ENCODE results near the gene SERPINB7. TPM values are rescaled to one million over a fixed set of nuclear protein-coding genes. Genes with fewer than 3 reads are reported as not detected.

SERPINB7 gene
- total RNA-seq, 1 donor from 2014 or later = not detected

GRCh38 chr18:63795606-63796005, 20.4 kb downstream of the SERPINB7 start:
- Mint-ChIP-seq H3K4me3 (ENCODE audit: unreplicated experiment) (no peak overlapping the region), H3K27me3 (ENCODE audit: unreplicated experiment) (no peaks in the 10 kb centered on the region), H3K27ac (ENCODE audit: unreplicated experiment) (no peak overlapping the region), H3K4me1 (ENCODE audit: low read depth, unreplicated experiment) (no peaks in the 10 kb centered on the region), H3K36me3 (ENCODE audit: unreplicated experiment) (no peaks in the 10 kb centered on the region), H3K9me3 (ENCODE audit: unreplicated experiment) (no peaks in the 10 kb centered on the region)
- no peak for DNase-seq
- TF ChIP-seq CTCF (IDR thresholded peaks at IDR 0.05; ENCODE audit: partially characterized antibody, unreplicated experiment) = no peak

GRCh38 chr18:63799189-63799588, 24.0 kb downstream of the SERPINB7 start:
- no peaks in the 10 kb centered on the region for H3K4me1 Mint-ChIP-seq (ENCODE audit: low read depth, unreplicated experiment)

DNA sequence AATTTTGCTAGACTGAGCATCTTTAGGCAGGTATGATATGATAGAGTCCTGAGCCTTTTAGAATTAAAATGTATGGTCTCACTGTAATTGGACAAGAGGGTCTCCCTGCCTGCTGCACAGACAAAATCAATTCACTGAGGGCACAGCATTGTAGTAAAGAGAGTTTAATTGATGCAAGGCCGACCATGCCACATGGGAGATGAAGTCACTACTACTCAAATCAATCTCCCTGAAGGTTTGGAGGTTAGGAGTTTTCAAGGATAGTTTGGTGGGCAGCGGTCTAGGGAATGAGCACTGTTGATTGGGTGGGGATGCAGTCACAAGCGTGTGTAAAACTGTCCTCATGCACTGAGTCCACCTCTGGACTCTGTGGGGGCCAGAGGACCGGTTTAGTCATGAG, 26.1 kb downstream of the SERPINB7 start:
- no peak overlapping the region for H3K27ac Mint-ChIP-seq (ENCODE audit: unreplicated experiment)
- no peak overlapping the region for H3K4me3 Mint-ChIP-seq (ENCODE audit: unreplicated experiment)
- TF ChIP-seq CTCF (IDR thresholded peaks at IDR 0.05; ENCODE audit: partially characterized antibody, unreplicated experiment) = no peak
- H3K4me1 Mint-ChIP-seq (ENCODE audit: low read depth, unreplicated experiment) = no peaks in the 10 kb centered on the region
- no peak for DNase-seq
- H3K27me3 Mint-ChIP-seq (ENCODE audit: unreplicated experiment) = no peaks in the 10 kb centered on the region
- no peaks in the 10 kb centered on the region for H3K36me3 Mint-ChIP-seq (ENCODE audit: unreplicated experiment)
- H3K9me3 Mint-ChIP-seq (ENCODE audit: unreplicated experiment) = no peaks in the 10 kb centered on the region

More at GRCh38 chr18:63799189-63799588, 24.0 kb downstream of the SERPINB7 start:
- H3K4me3 Mint-ChIP-seq (ENCODE audit: unreplicated experiment) = no peak overlapping the region
- no peak for DNase-seq
- H3K36me3 Mint-ChIP-seq (ENCODE audit: unreplicated experiment) = no peaks in the 10 kb centered on the region
- TF ChIP-seq CTCF (IDR thresholded peaks at IDR 0.05; ENCODE audit: partially characterized antibody, unreplicated experiment) = no peak
- H3K27ac Mint-ChIP-seq (ENCODE audit: unreplicated experiment) = no peak overlapping the region
- H3K9me3 Mint-ChIP-seq (ENCODE audit: unreplicated experiment) = no peaks in the 10 kb centered on the region
- H3K27me3 Mint-ChIP-seq (ENCODE audit: unreplicated experiment) = no peaks in the 10 kb centered on the region

- Mint-ChIP-seq H3K9me3 (ENCODE audit: unreplicated experiment) (no peaks in the 10 kb centered on the region), H3K4me3 (ENCODE audit: unreplicated experiment) (no peak overlapping the region), H3K4me1 (ENCODE audit: low read depth, unreplicated experiment) (no peaks in the 10 kb centered on the region), H3K27me3 (ENCODE audit: unreplicated experiment) (no peaks in the 10 kb centered on the region), H3K27ac (ENCODE audit: unreplicated experiment) (no peak overlapping the region), H3K36me3 (ENCODE audit: unreplicated experiment) (no peaks in the 10 kb centered on the region)
- TF ChIP-seq CTCF (IDR thresholded peaks at IDR 0.05; ENCODE audit: partially characterized antibody, unreplicated experiment) = no peak
- DNase-seq = no peak
Observed at GRCh38 chr18:63808125-63808524, 32.9 kb downstream of the SERPINB7 start.

- Mint-ChIP-seq H3K27ac (ENCODE audit: unreplicated experiment) (no peak overlapping the region), H3K27me3 (ENCODE audit: unreplicated experiment) (peaks cover 2% of the 10 kb centered on the region), H3K4me1 (ENCODE audit: low read depth, unreplicated experiment) (no peaks in the 10 kb centered on the region), H3K9me3 (ENCODE audit: unreplicated experiment) (peaks cover 6% of the 10 kb centered on the region), H3K36me3 (ENCODE audit: unreplicated experiment) (peaks cover 5% of the 10 kb centered on the region), H3K4me3 (ENCODE audit: unreplicated experiment) (no peak overlapping the region)
- no peak for DNase-seq
- no peak for TF ChIP-seq CTCF (IDR thresholded peaks at IDR 0.05; ENCODE audit: partially characterized antibody, unreplicated experiment)
Observed at GRCh38 chr18:63817441-63818051, 42.3 kb downstream of the SERPINB7 start.
